ENCODE measurements around the gene HSD11B2. TPM values are rescaled to one million over a fixed set of nuclear protein-coding genes. Genes with fewer than 3 reads are reported as not detected.

The HSD11B2 gene
- total RNA-seq, 1 experiment from 2014 or later: 33.5 TPM

- no peak overlapping the region for H3K4ac ChIP-seq (ENCODE audit: low read depth, low read length)
- DNase-seq: no peak
- no peak overlapping the region for H3K9ac ChIP-seq (ENCODE audit: extremely low read depth, insufficient read length, low read length)
- H3K79me1 ChIP-seq (ENCODE audit: insufficient read depth, low read depth, low read length, poor library complexity, severe bottlenecking): no peaks in the 10 kb centered on the region
- no peaks in the 10 kb centered on the region for H3K4me1 ChIP-seq (ENCODE audit: insufficient read depth, low read length)
- no peak overlapping the region for H3K27ac Mint-ChIP-seq
- WGBS (ENCODE audit: extremely low coverage, insufficient read length, low lambda C conversion rate): no CpG with 5 or more reads among the region's 4 CpGs
- no peak overlapping the region for H3K27ac ChIP-seq (ENCODE audit: insufficient read length, low read depth, low read length)
- H2BK5ac ChIP-seq (ENCODE audit: insufficient read length, low read length): no peak overlapping the region
- H2BK120ac ChIP-seq (ENCODE audit: low read depth, low read length, poor library complexity, severe bottlenecking): no peak overlapping the region
- H3T11ph ChIP-seq (ENCODE audit: low read length): no peak overlapping the region
- H3K23me2 ChIP-seq (ENCODE audit: insufficient read length, low read depth, low read length, poor library complexity, severe bottlenecking): no peaks in the 10 kb centered on the region
- H3K4me2 ChIP-seq (ENCODE audit: insufficient read depth, insufficient read length, low read length): no peak overlapping the region
- no peak overlapping the region for H2AFZ ChIP-seq (ENCODE audit: low read length)
- H2BK20ac ChIP-seq (ENCODE audit: low read depth, low read length, poor library complexity, severe bottlenecking): no peak overlapping the region
- H3K18ac ChIP-seq (ENCODE audit: insufficient read length, low read depth, low read length): no peak overlapping the region
- H3K9me3 ChIP-seq (ENCODE audit: control insufficient read depth, low read depth, low read length): no peaks in the 10 kb centered on the region
- no peaks in the 10 kb centered on the region for H3K36me3 Mint-ChIP-seq (ENCODE audit: insufficient read depth in 1 of 3, low read depth in 3 of 3)
- no peak overlapping the region for H3K4me3 Mint-ChIP-seq
- H4K5ac ChIP-seq (ENCODE audit: insufficient read length, low read depth, low read length): no peak overlapping the region
- H3K9me3 Mint-ChIP-seq: no peaks in the 10 kb centered on the region
- H3K14ac ChIP-seq (ENCODE audit: insufficient read depth, low read length): no peak overlapping the region
- H3K27me3 ChIP-seq (ENCODE audit: insufficient read depth, low read length): no peaks in the 10 kb centered on the region
- no peak overlapping the region for H3K56ac ChIP-seq (ENCODE audit: insufficient read length, low read depth, low read length)
- H4K91ac ChIP-seq (ENCODE audit: insufficient read length, low read depth, low read length): no peak overlapping the region
- no peak for TF ChIP-seq CTCF (conservative IDR thresholded peaks at IDR 0.05)
- H3K23ac ChIP-seq (ENCODE audit: insufficient read length, low read depth, low read length): no peak overlapping the region
- peaks cover 4 to 6% of the 10 kb centered on the region in 2 experiments for H3K4me1 Mint-ChIP-seq
- H2BK15ac ChIP-seq (ENCODE audit: low read depth, low read length): no peak overlapping the region
- H3K79me2 ChIP-seq (ENCODE audit: insufficient read depth, low read length): no peaks in the 10 kb centered on the region
- H2BK12ac ChIP-seq (ENCODE audit: insufficient read length, low read depth, low read length): no peak overlapping the region
- H3K27me3 Mint-ChIP-seq (ENCODE audit: low read depth): no peaks in the 10 kb centered on the region
- H4K20me1 ChIP-seq (ENCODE audit: control insufficient read depth, insufficient read depth, insufficient read length): no peaks in the 10 kb centered on the region
- no peak overlapping the region for H2AK5ac ChIP-seq (ENCODE audit: insufficient read length, low read length)
- no peak overlapping the region for H4K8ac ChIP-seq (replicated peaks; ENCODE audit: insufficient read length, low read depth, low read length)
Observed at GRCh38 chr16:67463691-67464090, 32.8 kb downstream of the HSD11B2 start.

Measured in H9 (cell line).